SK-N-SH (cell line): ENCODE data around the gene ARHGAP5. TPM values are rescaled to one million over a fixed set of nuclear protein-coding genes. Genes with fewer than 3 reads are reported as not detected.
A peak's percentile ranks its signal among the peaks of the same experiment; 100 is the strongest.

Experiments
- CTCF ChIA-PET: fragments of 300-600, 350-600 bp; formaldehyde crosslinking; extraction: SDS; loops from one replicate; lab custom pipeline; 2021; lab: Yijun Ruan, JAX
- POLR2A ChIA-PET: fragments of 350-600 bp; sonication (Branson Sonifier 250); formaldehyde crosslinking; extraction: SDS; loops from one replicate; lab custom pipeline; 2020; ENCODE audit warnings: antibody characterized with exemption, inconsistent platforms; lab: Yijun Ruan, JAX
- DNase-seq: peaks from one replicate; pipeline ENCODE4 v3.0.0; 2012
- H2AFZ ChIP-seq: fragments of 200-600 bp; sonication (generic); 2 replicates; pipeline ENCODE4 v1.8.1; 2016; ENCODE audit warnings: antibody characterized with exemption, mild to moderate bottlenecking, low read depth
- H3F3A ChIP-seq: fragments of 200-600 bp; sonication (generic); replicated peaks from 2 replicates; pipeline ENCODE3; 2016; ENCODE audit warnings: antibody characterized with exemption, mild to moderate bottlenecking; ENCODE audit not compliant: insufficient read depth
- H3K27ac ChIP-seq, 2 experiments: fragments of 200-500 bp in 1 of 2; fragments of 200-600 bp in 1 of 2; sonication (Bioruptor generic) in 1 of 2; sonication (generic), shearing (Covaris generic) in 1 of 2; 2 replicates each; pipeline versions ENCODE4 v1.5.1 to v1.6.1; 2014 to 2016; ENCODE audit warnings: low read depth in 2 of 2, inconsistent platforms in 1 of 2, low read length in 1 of 2, mild to moderate bottlenecking in 1 of 2, mixed read lengths in 1 of 2
- H3K27me3 ChIP-seq: fragments of 200-600 bp; sonication (generic), shearing (Covaris generic); 2 replicates; pipeline ENCODE4 v1.6.1; 2016; ENCODE audit warnings: mixed run types; ENCODE audit not compliant: insufficient read depth
- H3K36me3 ChIP-seq, 2 experiments: fragments of 200-500 bp in 1 of 2; fragments of 200-600 bp in 1 of 2; sonication (Bioruptor generic) in 1 of 2; sonication (generic) in 1 of 2; replicated peaks in 1 of 2; 2 replicates each; pipeline versions ENCODE3 to v1.5.1; 2014 to 2016; ENCODE audit warnings: low read length in 1 of 2, mild to moderate bottlenecking in 1 of 2; ENCODE audit not compliant: insufficient read depth in 2 of 2, control insufficient read depth in 1 of 2
- H3K4me1 ChIP-seq, 2 experiments: fragments of 200-500 bp in 1 of 2; fragments of 200-600 bp in 1 of 2; sonication (Bioruptor generic) in 1 of 2; sonication (generic), shearing (Covaris generic) in 1 of 2; 2 replicates each; pipeline versions ENCODE4 v1.5.1 to v1.6.1; 2014 to 2016; ENCODE audit warnings: low read depth in 1 of 2, low read length in 1 of 2, mixed run types in 1 of 2; ENCODE audit not compliant: insufficient read depth in 2 of 2, control insufficient read depth in 1 of 2
- H3K4me2 ChIP-seq: fragments of 200-600 bp; sonication (generic), shearing (Covaris generic); 2 replicates; pipeline ENCODE4 v1.6.1; 2017; ENCODE audit warnings: mixed run types
- H3K4me3 ChIP-seq, 2 experiments: fragments of 200-500 bp in 1 of 2; fragments of 200-600 bp in 1 of 2; sonication (Bioruptor generic) in 1 of 2; sonication (generic), shearing (Covaris generic) in 1 of 2; 2 replicates each; pipeline versions ENCODE4 v1.5.1 to v1.8.1; 2014 to 2016; ENCODE audit warnings: low read depth in 2 of 2, inconsistent platforms in 1 of 2, low read length in 1 of 2, mild to moderate bottlenecking in 1 of 2, mixed read lengths in 1 of 2, moderate library complexity in 1 of 2
- H3K79me2 ChIP-seq: fragments of 200-600 bp; sonication (generic); 2 replicates; pipeline ENCODE4 v1.8.1; 2017; ENCODE audit warnings: mild to moderate bottlenecking; ENCODE audit not compliant: insufficient read depth
- H3K9ac ChIP-seq: fragments of 200-600 bp; sonication (generic); 2 replicates; pipeline ENCODE4 v1.6.1; 2017; ENCODE audit warnings: mixed run types
- H3K9me2 ChIP-seq: fragments of 200-600 bp; sonication (generic); 2 replicates; pipeline ENCODE4 v1.6.1; 2017; ENCODE audit warnings: mixed run types
- H3K9me3 ChIP-seq: fragments of 200-600 bp; sonication (generic); 2 replicates; pipeline ENCODE4 v1.6.1; 2017; ENCODE audit warnings: mixed run types, mild to moderate bottlenecking, moderate library complexity
- H4K20me1 ChIP-seq: fragments of 200-600 bp; sonication (generic); 2 replicates; pipeline ENCODE4 v1.6.1; 2017; ENCODE audit warnings: mild to moderate bottlenecking, mixed run types; ENCODE audit not compliant: insufficient read depth
- CTCF ChIP-seq: fragments of 200-600 bp; sonication (generic); IDR thresholded peaks from 2 replicates; pipeline ENCODE4 v1.6.1; 2017; ENCODE audit warnings: antibody characterized with exemption, mild to moderate bottlenecking, moderate library complexity
- EP300 ChIP-seq, 2 experiments: IDR thresholded peaks; 2 replicates each; pipeline versions ENCODE4 v1.4.0 to v1.6.1; 2012; ENCODE audit warnings: borderline replicate concordance in 1 of 2, low read depth in 1 of 2, low read length in 1 of 2
- EZH2phosphoT487 ChIP-seq: fragments of 200-600 bp; sonication (generic); IDR thresholded peaks from 2 replicates; pipeline ENCODE4 v1.6.1; 2017; ENCODE audit warnings: low read depth, mixed run types, mild to moderate bottlenecking, antibody characterized with exemption, moderate library complexity, borderline replicate concordance
- FOSL2 ChIP-seq: IDR thresholded peaks from 2 replicates; pipeline ENCODE4 v1.4.0; 2012; ENCODE audit warnings: low read depth, mild to moderate bottlenecking, moderate library complexity, borderline replicate concordance
- FOXJ3 ChIP-seq: sonication (generic); formaldehyde crosslinking; IDR thresholded peaks from 2 replicates; pipeline ENCODE4 v1.5.1; 2020; ENCODE audit warnings: mild to moderate bottlenecking, missing genetic modification reagents
- FOXM1 ChIP-seq: IDR thresholded peaks from 2 replicates; pipeline ENCODE4 v1.4.0; 2012; ENCODE audit warnings: low read depth, mild to moderate bottlenecking
- IRF3 ChIP-seq: fragments of 150-350 bp; IDR thresholded peaks from 2 replicates; pipeline ENCODE4 v1.6.1; 2016; ENCODE audit warnings: mild to moderate bottlenecking, low read depth, low read length
- MXI1 ChIP-seq: IDR thresholded peaks from 2 replicates; pipeline ENCODE4 v1.6.1; 2012; ENCODE audit warnings: mild to moderate bottlenecking, low read depth, low read length, improper control_type of control experiment
- PBX3 ChIP-seq: IDR thresholded peaks from 2 replicates; pipeline ENCODE4; 2012
- RCOR1 ChIP-seq: fragments of 150-350 bp; IDR thresholded peaks from 2 replicates; pipeline ENCODE4 v1.6.1; 2017; ENCODE audit warnings: antibody characterized with exemption, low read length
- REST ChIP-seq: IDR thresholded peaks from 2 replicates; pipeline ENCODE4 v1.6.1; 2012; ENCODE audit warnings: mild to moderate bottlenecking, low read depth, low read length, moderate library complexity
- RFX5 ChIP-seq: IDR thresholded peaks from 2 replicates; pipeline ENCODE4 v1.6.1; 2012; ENCODE audit warnings: mild to moderate bottlenecking, improper control_type of control experiment, low read length
- SIN3A ChIP-seq: IDR thresholded peaks from 2 replicates; pipeline ENCODE4 v1.6.1; 2012; ENCODE audit warnings: low read depth, mild to moderate bottlenecking, low read length, moderate library complexity, borderline replicate concordance
- TAF1 ChIP-seq: IDR thresholded peaks from 2 replicates; pipeline ENCODE4 v1.6.1; 2012; ENCODE audit warnings: low read depth, mild to moderate bottlenecking, low read length, moderate library complexity, borderline replicate concordance
- TCF12 ChIP-seq: IDR thresholded peaks from 2 replicates; pipeline ENCODE4 v1.4.0; 2012
- TEAD4 ChIP-seq: IDR thresholded peaks from 2 replicates; pipeline ENCODE4 v1.4.0; 2012; ENCODE audit warnings: mild to moderate bottlenecking, borderline replicate concordance; ENCODE audit not compliant: insufficient read depth
- USF2 ChIP-seq: fragments of 150-350 bp; IDR thresholded peaks from 2 replicates; pipeline ENCODE4 v1.6.1; 2017; ENCODE audit warnings: antibody characterized with exemption, low read length, low read depth, borderline replicate concordance
- WGBS: methylation state at CpG from one replicate; pipeline ENCODE4 v1.1.6; 2017; ENCODE audit warnings: low lambda C conversion rate; 5-methylcytosine and 5-hydroxymethylcytosine counted together
- polyA plus RNA-seq, 3 experiments: library from polyadenylated mRNA; depleted of rRNA; stranded (reverse); fragments of >200 nt; gene quantifications; 2 replicates each; pipeline ENCODE4 v1.2.3, GENCODE V29; 2012
- TF ChIP-seq, protein P1 (sequence below): IDR thresholded peaks from 2 replicates; pipeline ENCODE4 v1.4.0; 2012; ENCODE audit warnings: low read depth, borderline replicate concordance
- TF ChIP-seq, protein P2 (sequence below): IDR thresholded peaks from 2 replicates; pipeline ENCODE4 v1.4.0; 2012; ENCODE audit warnings: low read depth

Gene ARHGAP5
- polyA plus RNA-seq, 1 of the 3 experiments (the other 2 are of a cell fraction) = 7.2 TPM

DNA sequence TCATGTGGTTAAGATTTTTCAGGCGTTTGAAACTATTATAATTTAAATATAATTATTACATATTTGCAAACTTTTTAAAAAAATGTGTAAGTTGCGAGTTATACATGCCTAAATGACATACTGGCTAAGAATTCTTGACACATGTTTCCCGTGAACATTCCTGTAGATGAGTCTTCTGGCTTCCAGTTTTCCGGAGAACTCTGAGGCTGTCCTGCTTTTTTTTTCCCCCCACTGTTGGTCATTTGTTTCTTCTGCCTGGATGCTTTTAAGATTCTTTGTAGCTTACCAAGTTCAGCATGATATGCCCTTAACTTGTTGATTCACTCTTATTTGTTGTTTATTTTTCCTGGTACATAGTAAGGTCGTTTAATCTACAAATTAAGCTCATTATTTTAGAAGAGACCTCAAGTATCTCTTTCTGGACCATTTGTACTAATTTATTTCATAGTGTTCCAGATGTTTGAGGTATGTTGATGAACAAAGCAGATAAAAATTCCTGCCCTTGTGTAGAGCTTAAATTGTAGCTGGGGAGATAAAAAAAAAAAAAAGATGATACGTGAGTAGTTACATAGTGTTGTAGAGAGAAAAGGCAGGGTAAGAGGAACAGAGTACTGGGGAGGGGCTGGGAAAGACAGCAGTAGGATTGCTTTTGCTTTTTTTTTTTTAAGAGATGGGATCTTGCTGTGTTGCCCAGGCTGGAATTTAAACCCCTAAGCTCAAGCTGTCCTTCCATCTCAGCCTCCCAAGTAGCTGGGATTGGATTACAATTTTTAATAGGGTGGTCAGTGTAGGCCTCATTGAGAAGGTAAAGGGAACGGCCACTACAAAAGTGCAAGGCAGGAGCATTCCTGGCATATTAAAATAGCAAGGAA lies 32.8 kb downstream of the ARHGAP5 start:
- Histone ChIP-seq H3K9ac (peak overlapping the region; percentile 22; the same call in 1 of the 2 replicates), H3K27me3 (no peaks in the 10 kb centered on the region), H3K4me1 (peaks cover 0 to 9% of the 10 kb centered on the region in 2 experiments; a peak in 2 of 4 replicates), H3K36me3 (peaks cover 9 to 40% of the 10 kb centered on the region in 2 experiments), H3K27ac (peak overlapping the region; percentile 18 to 83), H2AFZ (no peak overlapping the region), H3K4me3 (no peak overlapping the region), H3F3A (peaks cover 35% of the 10 kb centered on the region), H3K9me3 (no peaks in the 10 kb centered on the region), H4K20me1 (peaks cover 82% of the 10 kb centered on the region), H3K4me2 (peak overlapping the region; percentile 61), H3K79me2 (peaks cover 96% of the 10 kb centered on the region), H3K9me2 (no peaks in the 10 kb centered on the region)
- CTCF ChIA-PET = interaction anchor here (0.7 to 1.3 kb wide), 5 partner anchors 92 to 450 kb away, joined by 3 read pairs; partner anchors contain the start of gene RNU6-7
- 32% methylated on average over 7 of the region's 7 CpGs for WGBS
- no peak for DNase-seq
- POLR2A ChIA-PET = no interaction called here
- TF ChIP-seq MXI1 = no peak
- TF ChIP-seq RFX5 = no peak
- TF ChIP-seq USF2 = no peak
- no peak for TF ChIP-seq FOXJ3
- TF ChIP-seq REST = no peak
- TF ChIP-seq EZH2phosphoT487 = no peak
- TF ChIP-seq FOXM1 = no peak
- TF ChIP-seq, protein P1, sequence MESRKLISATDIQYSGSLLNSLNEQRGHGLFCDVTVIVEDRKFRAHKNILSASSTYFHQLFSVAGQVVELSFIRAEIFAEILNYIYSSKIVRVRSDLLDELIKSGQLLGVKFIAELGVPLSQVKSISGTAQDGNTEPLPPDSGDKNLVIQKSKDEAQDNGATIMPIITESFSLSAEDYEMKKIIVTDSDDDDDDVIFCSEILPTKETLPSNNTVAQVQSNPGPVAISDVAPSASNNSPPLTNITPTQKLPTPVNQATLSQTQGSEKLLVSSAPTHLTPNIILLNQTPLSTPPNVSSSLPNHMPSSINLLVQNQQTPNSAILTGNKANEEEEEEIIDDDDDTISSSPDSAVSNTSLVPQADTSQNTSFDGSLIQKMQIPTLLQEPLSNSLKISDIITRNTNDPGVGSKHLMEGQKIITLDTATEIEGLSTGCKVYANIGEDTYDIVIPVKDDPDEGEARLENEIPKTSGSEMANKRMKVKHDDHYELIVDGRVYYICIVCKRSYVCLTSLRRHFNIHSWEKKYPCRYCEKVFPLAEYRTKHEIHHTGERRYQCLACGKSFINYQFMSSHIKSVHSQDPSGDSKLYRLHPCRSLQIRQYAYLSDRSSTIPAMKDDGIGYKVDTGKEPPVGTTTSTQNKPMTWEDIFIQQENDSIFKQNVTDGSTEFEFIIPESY = no peak
- TF ChIP-seq SIN3A = no peak
- TF ChIP-seq RCOR1 = no peak
- peak; percentile 73 for TF ChIP-seq TCF12
- TF ChIP-seq FOSL2 = peak; percentile 63; the same call in 1 of the 2 replicates
- TF ChIP-seq, protein P2, sequence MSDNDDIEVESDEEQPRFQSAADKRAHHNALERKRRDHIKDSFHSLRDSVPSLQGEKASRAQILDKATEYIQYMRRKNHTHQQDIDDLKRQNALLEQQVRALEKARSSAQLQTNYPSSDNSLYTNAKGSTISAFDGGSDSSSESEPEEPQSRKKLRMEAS = no peak
- TF ChIP-seq TAF1 = no peak
- peak; percentile 72 for TF ChIP-seq PBX3
- no peak for TF ChIP-seq CTCF
- 0 out of 2 replicates have a peak, but pooled peaks have one; percentile 47 for TF ChIP-seq TEAD4
- no peak; a peak in 1 of 4 replicates for TF ChIP-seq EP300 (IDR thresholded peaks at IDR 0.05; ENCODE audit: borderline replicate concordance in 1 of 2, low read depth in 1 of 2, low read length in 1 of 2)
- TF ChIP-seq IRF3 = no peak
